H1 (cell line): ENCODE data around the gene C8B. TPM values are rescaled to one million over a fixed set of nuclear protein-coding genes. Genes with fewer than 3 reads are reported as not detected.

Experiments
- CTCF ChIA-PET: fragments of 300-600 bp; sonication (Branson Sonifier 250); formaldehyde crosslinking; loops from one replicate; lab custom pipeline; 2021; ENCODE audit not compliant: partially characterized antibody; lab: Charles Lee
- POLR2A ChIA-PET: fragments of 300-600 bp; sonication (Branson Sonifier 250); formaldehyde crosslinking; loops from one replicate; lab custom pipeline; 2021; ENCODE audit warnings: inconsistent platforms; ENCODE audit not compliant: partially characterized antibody; lab: Charles Lee
- DNase-seq, 2 experiments: peaks; one replicate each; pipeline versions ENCODE4 v3.0.0 to v3.0.0-alpha.2; 2010 to 2022; ENCODE audit warnings: low spot score in 2 of 2, low read depth in 1 of 2, mixed read lengths in 1 of 2
- FAIRE-seq: peaks from 2 replicates; lab custom pipeline; 2011; peaks lifted over from hg19 to GRCh38; lab: Jason Lieb, UNC
- H2AFZ ChIP-seq: 2 replicates; pipeline ENCODE4 v1.8.1; 2012; ENCODE audit warnings: low read length, inconsistent platforms
- H2AK5ac ChIP-seq: 2 replicates; pipeline ENCODE4 v1.6.1; 2013; ENCODE audit warnings: low read depth, low read length
- H2BK120ac ChIP-seq: replicated peaks from 2 replicates; pipeline ENCODE3; 2013; ENCODE audit warnings: low read depth, low read length, inconsistent platforms
- H2BK12ac ChIP-seq: 2 replicates; pipeline ENCODE4 v1.6.1; 2013; ENCODE audit warnings: low read depth, low read length
- H2BK15ac ChIP-seq: 2 replicates; pipeline ENCODE4 v1.6.1; 2013; ENCODE audit warnings: low read length
- H2BK20ac ChIP-seq: 2 replicates; pipeline ENCODE4 v1.6.1; 2013; ENCODE audit warnings: low read length
- H2BK5ac ChIP-seq: 2 replicates; pipeline ENCODE4 v1.6.1; 2013; ENCODE audit warnings: low read depth, low read length
- H3K14ac ChIP-seq: 2 replicates; pipeline ENCODE4 v1.6.1; 2013; ENCODE audit warnings: inconsistent platforms; ENCODE audit not compliant: insufficient read length
- H3K18ac ChIP-seq: 2 replicates; pipeline ENCODE4 v1.6.1; 2013; ENCODE audit warnings: low read length; ENCODE audit errors: extremely low read depth
- H3K23ac ChIP-seq: 2 replicates; pipeline ENCODE4 v1.6.1; 2013; ENCODE audit warnings: inconsistent platforms; ENCODE audit not compliant: insufficient read length
- H3K23me2 ChIP-seq: 2 replicates; pipeline ENCODE4 v1.6.1; 2013; ENCODE audit warnings: low read depth, low read length
- H3K27ac ChIP-seq: 2 replicates; pipeline ENCODE4 v1.6.1; 2011; ENCODE audit warnings: low read depth, low read length, inconsistent platforms
- H3K27me3 ChIP-seq, 4 experiments: replicated peaks in 1 of 4; 1 replicate in 1 of 4; 2 replicates in 3 of 4; pipeline versions ENCODE4 v1.6.1 to v1.8.1; 2011 to 2013; ENCODE audit warnings: low read length in 3 of 4, mild to moderate bottlenecking in 3 of 4, inconsistent platforms in 2 of 4, mixed read lengths in 2 of 4, moderate library complexity in 1 of 4; ENCODE audit not compliant: control insufficient read depth in 3 of 4, insufficient read depth in 3 of 4; ENCODE audit errors: extremely low read depth in 1 of 4
- H3K36me3 ChIP-seq, 4 experiments: 2 replicates each; pipeline versions ENCODE4 v1.6.1 to v1.8.1; 2011 to 2013; ENCODE audit warnings: mild to moderate bottlenecking in 4 of 4, low read length in 3 of 4, moderate library complexity in 2 of 4, control low read depth in 1 of 4, inconsistent platforms in 1 of 4; ENCODE audit not compliant: insufficient read depth in 4 of 4, control insufficient read depth in 2 of 4
- H3K4ac ChIP-seq: replicated peaks from 2 replicates; pipeline ENCODE3; 2013; ENCODE audit warnings: low read length, low read depth, mixed read lengths, inconsistent platforms; ENCODE audit not compliant: insufficient read length
- H3K4me1 ChIP-seq, 4 experiments: replicated peaks in 1 of 4; 1 replicate in 1 of 4; 2 replicates in 3 of 4; pipeline versions ENCODE4 v1.6.1 to v1.8.1; 2011 to 2013; ENCODE audit warnings: low read length in 3 of 4, inconsistent platforms in 2 of 4, mixed read lengths in 1 of 4; ENCODE audit not compliant: insufficient read depth in 4 of 4, control insufficient read depth in 3 of 4
- H3K4me2 ChIP-seq, 2 experiments: 2 replicates each; pipeline versions ENCODE4 v1.6.1 to v1.8.1; 2011 to 2013; ENCODE audit warnings: low read depth in 2 of 2, low read length in 2 of 2, control low read depth in 1 of 2, inconsistent platforms in 1 of 2, mild to moderate bottlenecking in 1 of 2; ENCODE audit not compliant: insufficient read depth in 1 of 2
- H3K4me3 ChIP-seq, 4 experiments: fragments of 200-600, 300-600 bp in 1 of 4; sonication (generic), shearing (Covaris generic), sonication (Bioruptor Twin) in 1 of 4; 2 replicates each; pipeline versions ENCODE4 v1.5.1 to v1.8.1; 2011 to 2016; ENCODE audit warnings: low read length in 4 of 4, low read depth in 3 of 4, control low read depth in 2 of 4, inconsistent platforms in 2 of 4, mild to moderate bottlenecking in 2 of 4, mixed read lengths in 1 of 4, moderate library complexity in 1 of 4; ENCODE audit not compliant: insufficient read depth in 2 of 4; ENCODE audit errors: extremely low read depth in 1 of 4
- H3K56ac ChIP-seq: replicated peaks from 2 replicates; pipeline ENCODE3; 2013; ENCODE audit warnings: low read depth, mild to moderate bottlenecking, mixed read lengths, low read length, inconsistent platforms; ENCODE audit not compliant: insufficient read length
- H3K79me1 ChIP-seq: 2 replicates; pipeline ENCODE4 v1.6.1; 2013; ENCODE audit warnings: low read depth, low read length, control low read depth
- H3K79me2 ChIP-seq, 2 experiments: 2 replicates each; pipeline versions ENCODE4 v1.6.1 to v1.8.1; 2012 to 2013; ENCODE audit warnings: low read length in 2 of 2, mild to moderate bottlenecking in 2 of 2, inconsistent platforms in 1 of 2; ENCODE audit not compliant: insufficient read depth in 2 of 2, control insufficient read depth in 1 of 2
- H3K9ac ChIP-seq, 4 experiments: replicated peaks in 1 of 4; 1 replicate in 1 of 4; 2 replicates in 3 of 4; pipeline versions ENCODE4 v1.6.1 to v1.8.1; 2011 to 2013; ENCODE audit warnings: low read depth in 3 of 4, low read length in 3 of 4, control low read depth in 2 of 4, mild to moderate bottlenecking in 2 of 4, moderate library complexity in 2 of 4, inconsistent platforms in 1 of 4; ENCODE audit errors: extremely low read depth in 1 of 4
- H3K9me3 ChIP-seq, 2 experiments: 2 replicates each; pipeline versions ENCODE4 v1.6.1 to v1.8.1; 2012 to 2013; ENCODE audit warnings: mild to moderate bottlenecking in 2 of 2, moderate library complexity in 2 of 2, control low read depth in 1 of 2, inconsistent platforms in 1 of 2, low read depth in 1 of 2, low read length in 1 of 2, mixed read lengths in 1 of 2; ENCODE audit not compliant: insufficient read depth in 2 of 2
- H4K20me1 ChIP-seq, 2 experiments: replicated peaks in 1 of 2; 2 replicates each; pipeline versions ENCODE3 to v1.8.1; 2011 to 2013; ENCODE audit warnings: inconsistent platforms in 2 of 2, low read length in 2 of 2, mild to moderate bottlenecking in 1 of 2; ENCODE audit not compliant: insufficient read depth in 2 of 2, control insufficient read depth in 1 of 2
- H4K5ac ChIP-seq: 2 replicates; pipeline ENCODE4 v1.6.1; 2013; ENCODE audit warnings: low read length, low read depth, mixed read lengths, inconsistent platforms; ENCODE audit not compliant: insufficient read length
- H4K8ac ChIP-seq: 2 replicates; pipeline ENCODE4 v1.8.0; 2013; ENCODE audit warnings: mild to moderate bottlenecking, moderate library complexity, low read length, inconsistent platforms; ENCODE audit not compliant: insufficient read depth; ENCODE audit errors: extremely low read depth
- H4K91ac ChIP-seq: replicated peaks from 2 replicates; pipeline ENCODE3; 2013; ENCODE audit warnings: low read length, mixed read lengths, inconsistent platforms; ENCODE audit not compliant: insufficient read length
- CBX8 ChIP-seq: fragments of 300-800, 300-1000 bp; sonication (generic); IDR thresholded peaks from 2 replicates; pipeline ENCODE4 v1.7.1; 2016; ENCODE audit warnings: low read depth, low read length, borderline replicate concordance
- EGR1 ChIP-seq: IDR thresholded peaks from 2 replicates; pipeline ENCODE4 v1.6.1; 2011; ENCODE audit warnings: low read depth, low read length, borderline replicate concordance
- NRF1 ChIP-seq: IDR thresholded peaks from 2 replicates; pipeline ENCODE4 v1.6.1; 2011; ENCODE audit warnings: mild to moderate bottlenecking, low read depth, low read length, improper control_type of control experiment
- SP1 ChIP-seq: IDR thresholded peaks from 2 replicates; pipeline ENCODE4 v1.6.1; 2011; ENCODE audit warnings: low read depth, low read length
- WGBS, 2 experiments: shearing (Covaris generic) in 1 of 2; methylation state at CpG; one replicate each; pipeline versions ENCODE4 v1.1.6 to v1.1.7; 2013 to 2015; ENCODE audit warnings: low lambda C conversion rate in 2 of 2, mixed read lengths in 2 of 2, inconsistent platforms in 1 of 2, low coverage in 1 of 2, missing lambda C conversion rate in 1 of 2; ENCODE audit not compliant: insufficient replicate concordance in 2 of 2, insufficient coverage in 1 of 2, insufficient read length in 1 of 2; ENCODE audit errors: extremely low coverage in 1 of 2, missing lambda C conversion rate in 1 of 2; 5-methylcytosine and 5-hydroxymethylcytosine counted together
- polyA plus RNA-seq, 7 experiments: library from polyadenylated mRNA; depleted of rRNA in 3 of 7; stranded (reverse) in 5 of 7; unstranded in 2 of 7; fragments of >200 nt in 5 of 7; fragments of 200-250 nt in 2 of 7; gene quantifications; 1 replicate in 5 of 7; 2 replicates in 1 of 7; 4 replicates in 1 of 7; pipeline versions ENCODE4 v1.2.1 to v1.2.3, GENCODE V29; 2011 to 2013; ENCODE audit warnings: missing spikeins in 2 of 7, mixed read lengths in 2 of 7
- total RNA-seq: library from RNA; stranded (reverse); fragmentation: NEBNext Ultra II Directional; extraction: Animal tissue kit (Norgen Biotek cat#: 25700); gene quantifications from 2 replicates; pipeline ENCODE4 v1.2.1, GENCODE V29; 2021

Gene C8B
- total and polyA plus RNA-seq, 2 of the 8 experiments (the other 6 are each of a cell fraction or from before 2014, with no cell fraction given), result not detected

GRCh38 chr1:56973923-56974742 is 8.3 kb upstream of the C8B start:
- 87% methylated on average over 5 of the region's 5 CpGs; no CpG with 5 or more reads in 1 of the 2 experiments for WGBS, 2 experiments
- ChIA-PET POLR2A (no interaction called here), CTCF (interaction anchor here (13.5 kb wide), 1 partner anchor 141 kb away, joined by 193 read pairs; no protein-coding TSS in a partner anchor)
- DNase-seq (no peak), FAIRE-seq (no peak)
- Histone ChIP-seq H3K23me2 (no peaks in the 10 kb centered on the region), H3K4me3 (no peak overlapping the region), H3K23ac (no peak overlapping the region), H2BK20ac (no peak overlapping the region), H2AFZ (no peak overlapping the region), H2BK15ac (no peak overlapping the region), H3K4me2 (no peak overlapping the region), H3K79me2 (no peaks in the 10 kb centered on the region), H4K20me1 (no peaks in the 10 kb centered on the region), H3K9me3 (no peaks in the 10 kb centered on the region), H3K27me3 (no peaks in the 10 kb centered on the region), H3K27ac (no peak overlapping the region), H3K56ac (no peak overlapping the region), H3K36me3 (no peaks in the 10 kb centered on the region), H3K9ac (no peak overlapping the region), H4K5ac (no peak overlapping the region), H2AK5ac (no peak overlapping the region), H3K79me1 (no peaks in the 10 kb centered on the region), H2BK12ac (no peak overlapping the region), H2BK120ac (no peak overlapping the region), H4K91ac (no peak overlapping the region), H2BK5ac (no peak overlapping the region), H3K14ac (no peak overlapping the region), H3K4ac (no peak overlapping the region), H3K18ac (no peak overlapping the region), H3K4me1 (no peaks in the 10 kb centered on the region), H4K8ac (no peak overlapping the region)
- no peak for TF ChIP-seq SP1
- TF ChIP-seq CBX8, result no peak
- TF ChIP-seq NRF1, result no peak
- TF ChIP-seq EGR1, result no peak
